ENCODE data around the gene RTKN. TPM values are rescaled to one million over a fixed set of nuclear protein-coding genes. Genes with fewer than 3 reads are reported as not detected.
A peak's percentile ranks its signal among the peaks of the same experiment; 100 is the strongest.

RTKN gene
- total and polyA plus RNA-seq, 2 of the 13 experiments (the other 11 are each of a cell fraction or from before 2014, with no cell fraction given) = 159 to 166 TPM

GRCh38 chr2:74391580-74392448 is 49.9 kb downstream of the RTKN start:
- DNase-seq (ENCODE audit: low spot score) = peak; percentile 91
- H3K27ac ChIP-seq (ENCODE audit: extremely low read length, insufficient read depth, low read length) = peak overlapping the region; percentile 87
- under 1% methylated on average over 26 of the region's 62 CpGs for WGBS (ENCODE audit: low lambda C conversion rate)
- no peaks in the 10 kb centered on the region; a peak in 2 of 5 replicates for H3K36me3 ChIP-seq (replicated peaks in 1 of 2; ENCODE audit: control insufficient read depth in 1 of 2, insufficient read depth in 2 of 2, low read length in 2 of 2)
- H2AFZ ChIP-seq (ENCODE audit: low read length) = peak overlapping the region; percentile 87
- BruUV-seq (replicated peaks) = no TSS peak
- H3K27me3 ChIP-seq (ENCODE audit: control insufficient read depth in 1 of 2, insufficient read depth in 2 of 2, low read length in 2 of 2) = peaks cover 0 to 4% of the 10 kb centered on the region in 2 experiments; a peak in 2 of 5 replicates
- POLR2A ChIA-PET = interaction anchor here (0.6 to 3.8 kb wide), 22 partner anchors 9 to 631 kb away, joined by 3 to 38 read pairs (median 4); partner anchors contain the start of genes AUP1, CCDC142, DCTN1 and HTRA2
- H3K79me2 ChIP-seq (ENCODE audit: insufficient read depth, low read length) = peaks cover 47% of the 10 kb centered on the region
- peak overlapping the region; percentile 96 for H3K4me2 ChIP-seq (ENCODE audit: low read depth, low read length)
- FAIRE-seq = peak; percentile 87
- in situ Hi-C loops (cut with HindIII; ENCODE audit: extremely low pct_ligation_motif_present, low pct_unique_long_range_greater_than_20kb) = no loop called here
- peak overlapping the region; percentile 82 to 98 (median 84) for H3K4me3 ChIP-seq (replicated peaks in 1 of 3; ENCODE audit: insufficient read depth in 1 of 3, low read depth in 2 of 3, low read length in 3 of 3)
- H3K4me1 ChIP-seq (ENCODE audit: insufficient read depth, low read length) = peaks cover 55% of the 10 kb centered on the region
- H3K9me3 ChIP-seq (ENCODE audit: low read length) = no peaks in the 10 kb centered on the region
- peak; percentile 91 for ATAC-seq
- no peaks in the 10 kb centered on the region for H4K20me1 ChIP-seq (ENCODE audit: insufficient read depth, low read length)
- intact Hi-C loops (cut with micrococcal nuclease; ENCODE audit: unreplicated experiment) = loop anchor here (1.0 to 5.0 kb wide), 3 partner anchors 48 to 125 kb away; no protein-coding TSS in a partner anchor
- peak overlapping the region; percentile 94 for H3K9ac ChIP-seq (ENCODE audit: insufficient read depth, low read depth, low read length)
- CTCF ChIA-PET (ENCODE audit: low intra/inter-chr PET ratio, low total read pairs) = interaction anchor here (0.7 to 1.5 kb wide), 3 partner anchors 10 to 142 kb away, joined by 4 to 6 read pairs (median 4); no protein-coding TSS in a partner anchor
- TF ChIP-seq RBFOX2 (IDR thresholded peaks at IDR 0.05; ENCODE audit: low read depth, low read length) (peak; percentile 90), CBX1 (IDR thresholded peaks at IDR 0.05; ENCODE audit: low read depth) (no peak), ZNF264 (CRISPR knock-in tag; IDR thresholded peaks at IDR 0.05) (peak; percentile 6; the same call in 1 of the 2 replicates), CBX5 (CRISPR knock-in tag; IDR thresholded peaks at IDR 0.05; ENCODE audit: borderline replicate concordance) (peak; percentile 19; the same call in 1 of the 2 replicates), YEATS2 (CRISPR knock-in tag; IDR thresholded peaks at IDR 0.05; ENCODE audit: borderline replicate concordance) (peak; percentile 96), ZNF777 (CRISPR knock-in tag; IDR thresholded peaks at IDR 0.05) (peak; percentile 98), ZFP36 (IDR thresholded peaks at IDR 0.05; ENCODE audit: borderline replicate concordance, low read depth, low read length, partially characterized antibody) (peak; percentile 44), GFI1 (CRISPR knock-in tag; IDR thresholded peaks at IDR 0.05; ENCODE audit: borderline replicate concordance) (peak; percentile 66; the same call in 1 of the 2 replicates), ELF4 (CRISPR knock-in tag; IDR thresholded peaks at IDR 0.05; ENCODE audit: borderline replicate concordance) (no peak), BRF2 (CRISPR knock-in tag; IDR thresholded peaks at IDR 0.05) (peak; percentile 76; the same call in 1 of the 2 replicates), REST (IDR thresholded peaks at IDR 0.05; ENCODE audit: borderline replicate concordance in 1 of 2, low read depth in 1 of 2, low read length in 2 of 2) (no peak), ZNF296 (CRISPR knock-in tag; conservative IDR thresholded peaks at IDR 0.05) (no peak), ZMYM4 (CRISPR knock-in tag; IDR thresholded peaks at IDR 0.05) (peak; percentile 82), ZBTB7B (CRISPR knock-in tag; IDR thresholded peaks at IDR 0.05) (peak; percentile 98), ZNF44 (CRISPR knock-in tag; IDR thresholded peaks at IDR 0.05) (no peak), SETDB1 (CRISPR knock-in tag; IDR thresholded peaks at IDR 0.05; ENCODE audit: borderline replicate concordance) (no peak), NR2F2 (IDR thresholded peaks at IDR 0.05; ENCODE audit: borderline replicate concordance, low read depth) (peak; percentile 62; the same call in 1 of the 2 replicates), ZNF580 (CRISPR knock-in tag; IDR thresholded peaks at IDR 0.05; ENCODE audit: borderline replicate concordance, low read depth) (peak; percentile 73; the same call in 1 of the 2 replicates), ZNF24 (IDR thresholded peaks at IDR 0.05) (no peak)
